Panc1 (cell line): ENCODE results near the gene GMFB. TPM values are rescaled to one million over a fixed set of nuclear protein-coding genes. Genes with fewer than 3 reads are reported as not detected.
"Not testable (repeated sequence)": the region's sequence is repeated elsewhere in the genome, so short reads cannot be mapped to it uniquely, and the experiment has no call there.

Source experiments
- ATAC-seq: fragments of 200-7000 bp; cut with Tn5 transposase; 2 replicates; pipeline ENCODE4 v1.9.1; 2020; ENCODE audit warnings: mild to moderate bottlenecking, moderate library complexity
- BruUV-seq: library from RNA; stranded (reverse); fragments of 400-500 nt; replicated peaks from 2 replicates; lab custom pipeline; 2021; lab: Mats Ljungman, UMichigan
- CTCF ChIA-PET: fragments of 300-600 bp; sonication (Branson Sonifier 250); formaldehyde crosslinking; loops from one replicate; lab custom pipeline; 2022; ENCODE audit warnings: antibody characterized with exemption; lab: Charles Lee
- POLR2A ChIA-PET: fragments of 300-600 bp; sonication (Branson Sonifier 250); formaldehyde crosslinking; loops from one replicate; lab custom pipeline; 2022; ENCODE audit warnings: antibody characterized with exemption; lab: Charles Lee
- DNase-seq: peaks from one replicate; pipeline ENCODE4 v3.0.0-alpha.2; 2010; ENCODE audit warnings: low read depth, low spot score
- H3K27ac ChIP-seq: 2 replicates; pipeline ENCODE4 v1.5.1; 2011; ENCODE audit warnings: mild to moderate bottlenecking, low read length, inconsistent platforms
- H3K27me3 ChIP-seq: fragments of 200-500 bp; sonication (Bioruptor generic); 2 replicates; pipeline ENCODE4 v1.6.0; 2014; ENCODE audit warnings: low read length, inconsistent platforms; ENCODE audit not compliant: control insufficient read depth, insufficient read depth
- H3K36me3 ChIP-seq: fragments of 200-500 bp; sonication (Bioruptor generic); 2 replicates; pipeline ENCODE4 v1.5.1; 2014; ENCODE audit warnings: inconsistent platforms, mild to moderate bottlenecking, low read length, moderate library complexity; ENCODE audit not compliant: control insufficient read depth, insufficient read depth
- H3K4me1 ChIP-seq: 2 replicates; pipeline ENCODE4 v1.5.1; 2011; ENCODE audit warnings: inconsistent platforms, mild to moderate bottlenecking, low read length, moderate library complexity; ENCODE audit not compliant: control insufficient read depth, insufficient read depth
- H3K4me3 ChIP-seq, 2 experiments: 2 replicates each; pipeline ENCODE4 v1.5.1; 2011 to 2012; ENCODE audit warnings: low read depth in 2 of 2, low read length in 2 of 2, mild to moderate bottlenecking in 2 of 2, inconsistent platforms in 1 of 2, moderate library complexity in 1 of 2
- H3K9me3 ChIP-seq: fragments of 200-500 bp; sonication (Bioruptor generic); 2 replicates; pipeline ENCODE4 v1.5.1; 2014; ENCODE audit warnings: low read depth, mild to moderate bottlenecking, inconsistent platforms, low read length, moderate library complexity; ENCODE audit not compliant: control insufficient read depth, insufficient read depth
- CTCF ChIP-seq: fragments of 450-650 bp; IDR thresholded peaks from 2 replicates; pipeline ENCODE4 v1.5.1; 2017; ENCODE audit warnings: mild to moderate bottlenecking
- POLR2AphosphoS5 ChIP-seq: IDR thresholded peaks from 2 replicates; pipeline ENCODE4 v1.6.1; 2012; ENCODE audit warnings: mild to moderate bottlenecking, low read depth, low read length, moderate library complexity
- SIN3A ChIP-seq: IDR thresholded peaks from 2 replicates; pipeline ENCODE4 v1.6.1; 2012; ENCODE audit warnings: low read depth, mild to moderate bottlenecking, low read length, moderate library complexity, borderline replicate concordance; ENCODE audit not compliant: insufficient read depth
- TCF7L2 ChIP-seq: IDR thresholded peaks from 2 replicates; pipeline ENCODE4 v1.6.1; 2011; ENCODE audit warnings: mild to moderate bottlenecking, low read depth, low read length, inconsistent platforms
- in situ Hi-C: cut with HindIII; loops from 2 replicates; pipeline ENCODE4 v1.10.0; 2016; ENCODE audit warnings: low sequenced_read_pairs, low pct_unique_long_range_greater_than_20kb
- intact Hi-C: fragments of 100-400 bp; cut with micrococcal nuclease; formaldehyde crosslinking; loops from one replicate; pipeline ENCODE4 v1.10.0; 2022; ENCODE audit not compliant: unreplicated experiment
- total RNA-seq: library from RNA; stranded (reverse); gene quantifications from one replicate; pipeline ENCODE4 v1.2.1, GENCODE V29; 2021; ENCODE audit not compliant: unreplicated experiment
- TF ChIP-seq, protein P1 (sequence below), 2 experiments: IDR thresholded peaks; 2 replicates each; pipeline ENCODE4 v1.6.1; 2011 to 2012; ENCODE audit warnings: low read depth in 2 of 2, control low read depth in 1 of 2, low read length in 1 of 2, mild to moderate bottlenecking in 1 of 2, moderate library complexity in 1 of 2; ENCODE audit not compliant: insufficient read depth in 1 of 2

Gene GMFB
- total RNA-seq, 1 experiment from 2014 or later, result 54.2 TPM

DNA sequence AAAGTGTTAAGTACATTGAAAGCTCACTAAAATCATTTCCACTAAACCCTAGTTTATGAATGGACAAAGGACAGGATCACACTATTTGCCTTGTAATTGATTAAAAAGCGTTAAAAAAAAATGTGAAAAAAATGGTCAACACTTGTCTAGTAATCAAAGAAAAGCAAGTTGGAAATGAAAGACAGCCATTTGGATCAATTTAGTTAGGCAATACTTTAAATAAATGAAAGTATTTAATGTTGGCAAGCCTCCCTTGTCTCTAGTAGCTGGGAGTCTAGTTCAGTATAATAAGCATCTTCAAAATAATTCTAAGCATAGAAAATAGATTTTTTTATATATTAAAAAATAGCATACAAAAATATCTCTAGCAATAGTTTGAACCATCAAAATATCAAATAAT is 33.4 kb downstream of the GMFB start:
- no peak for DNase-seq
- Histone ChIP-seq H3K36me3 (no peaks in the 10 kb centered on the region), H3K9me3 (no peaks in the 10 kb centered on the region), H3K4me3 (no peak overlapping the region), H3K4me1 (no peaks in the 10 kb centered on the region), H3K27me3 (no peaks in the 10 kb centered on the region), H3K27ac (no peak overlapping the region)
- no peak for ATAC-seq
- intact Hi-C loops, result no loop called here
- in situ Hi-C loops, result no loop called here
- TF ChIP-seq, protein P1, sequence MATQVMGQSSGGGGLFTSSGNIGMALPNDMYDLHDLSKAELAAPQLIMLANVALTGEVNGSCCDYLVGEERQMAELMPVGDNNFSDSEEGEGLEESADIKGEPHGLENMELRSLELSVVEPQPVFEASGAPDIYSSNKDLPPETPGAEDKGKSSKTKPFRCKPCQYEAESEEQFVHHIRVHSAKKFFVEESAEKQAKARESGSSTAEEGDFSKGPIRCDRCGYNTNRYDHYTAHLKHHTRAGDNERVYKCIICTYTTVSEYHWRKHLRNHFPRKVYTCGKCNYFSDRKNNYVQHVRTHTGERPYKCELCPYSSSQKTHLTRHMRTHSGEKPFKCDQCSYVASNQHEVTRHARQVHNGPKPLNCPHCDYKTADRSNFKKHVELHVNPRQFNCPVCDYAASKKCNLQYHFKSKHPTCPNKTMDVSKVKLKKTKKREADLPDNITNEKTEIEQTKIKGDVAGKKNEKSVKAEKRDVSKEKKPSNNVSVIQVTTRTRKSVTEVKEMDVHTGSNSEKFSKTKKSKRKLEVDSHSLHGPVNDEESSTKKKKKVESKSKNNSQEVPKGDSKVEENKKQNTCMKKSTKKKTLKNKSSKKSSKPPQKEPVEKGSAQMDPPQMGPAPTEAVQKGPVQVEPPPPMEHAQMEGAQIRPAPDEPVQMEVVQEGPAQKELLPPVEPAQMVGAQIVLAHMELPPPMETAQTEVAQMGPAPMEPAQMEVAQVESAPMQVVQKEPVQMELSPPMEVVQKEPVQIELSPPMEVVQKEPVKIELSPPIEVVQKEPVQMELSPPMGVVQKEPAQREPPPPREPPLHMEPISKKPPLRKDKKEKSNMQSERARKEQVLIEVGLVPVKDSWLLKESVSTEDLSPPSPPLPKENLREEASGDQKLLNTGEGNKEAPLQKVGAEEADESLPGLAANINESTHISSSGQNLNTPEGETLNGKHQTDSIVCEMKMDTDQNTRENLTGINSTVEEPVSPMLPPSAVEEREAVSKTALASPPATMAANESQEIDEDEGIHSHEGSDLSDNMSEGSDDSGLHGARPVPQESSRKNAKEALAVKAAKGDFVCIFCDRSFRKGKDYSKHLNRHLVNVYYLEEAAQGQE (IDR thresholded peaks at IDR 0.05; ENCODE audit: insufficient read depth in 1 of 2, low read depth in 2 of 2, low read length in 1 of 2), result no peak
- no peak for TF ChIP-seq CTCF
- TF ChIP-seq POLR2AphosphoS5, result no peak
- no peak for TF ChIP-seq SIN3A
- CTCF ChIA-PET, result no interaction called here
- BruUV-seq, result no TSS peak
- POLR2A ChIA-PET, result no interaction called here

- H3K4me1 ChIP-seq, in situ Hi-C loops, H3K27me3 ChIP-seq, BruUV-seq, H3K36me3 ChIP-seq, H3K4me3 ChIP-seq, CTCF ChIA-PET, ATAC-seq, DNase-seq, H3K9me3 ChIP-seq, H3K27ac ChIP-seq, intact Hi-C loops: not testable (repeated sequence)
- POLR2A ChIA-PET, result interaction anchor here (0.6 kb wide), 1 partner anchor 35 kb away, joined by 8 read pairs; the partner anchor contains the start of gene GMFB
These were observed 34.8 kb downstream of the GMFB start for GRCh38 chr14:54453990-54454389.

DNA sequence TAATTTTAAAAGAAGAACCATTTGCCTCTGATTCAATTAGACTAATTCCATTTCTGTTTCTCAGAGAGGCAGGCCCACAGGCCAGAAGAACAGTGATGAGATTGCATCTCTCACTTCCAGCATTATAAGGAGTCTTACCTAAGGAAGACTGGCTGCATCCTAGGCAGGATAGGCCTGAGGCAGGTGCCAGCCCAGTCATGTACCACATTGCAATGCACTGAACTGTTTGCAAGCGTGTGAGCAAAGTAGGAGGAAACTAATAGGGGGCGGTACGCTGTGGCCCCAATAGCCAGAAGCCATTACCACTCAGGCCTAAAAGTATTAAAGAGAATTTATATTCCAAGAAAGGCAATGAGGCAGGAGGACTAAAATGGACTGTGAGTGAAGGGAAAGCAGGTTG is 35.5 kb downstream of the GMFB start:
- BruUV-seq, result no TSS peak
- TF ChIP-seq SIN3A (no peak), CTCF (no peak), TCF7L2 (no peak), POLR2AphosphoS5 (no peak)
- TF ChIP-seq, protein P1 (IDR thresholded peaks at IDR 0.05; ENCODE audit: insufficient read depth in 1 of 2, low read depth in 2 of 2, low read length in 1 of 2), result no peak
- CTCF ChIA-PET, result no interaction called here
- no peak for DNase-seq
- H3K27me3 ChIP-seq, result no peaks in the 10 kb centered on the region
- in situ Hi-C loops, result no loop called here
- no peak overlapping the region for H3K27ac ChIP-seq
- intact Hi-C loops, result no loop called here
- no peak for ATAC-seq
- no peaks in the 10 kb centered on the region for H3K36me3 ChIP-seq
- H3K4me1 ChIP-seq, result no peaks in the 10 kb centered on the region; the same call in 1 of the 2 replicates
- H3K9me3 ChIP-seq, result no peaks in the 10 kb centered on the region
- H3K4me3 ChIP-seq, result no peak overlapping the region
- POLR2A ChIA-PET, result no interaction called here
